Measurements from ENCODE around the gene PLCG1.

The PLCG1 gene

DNA sequence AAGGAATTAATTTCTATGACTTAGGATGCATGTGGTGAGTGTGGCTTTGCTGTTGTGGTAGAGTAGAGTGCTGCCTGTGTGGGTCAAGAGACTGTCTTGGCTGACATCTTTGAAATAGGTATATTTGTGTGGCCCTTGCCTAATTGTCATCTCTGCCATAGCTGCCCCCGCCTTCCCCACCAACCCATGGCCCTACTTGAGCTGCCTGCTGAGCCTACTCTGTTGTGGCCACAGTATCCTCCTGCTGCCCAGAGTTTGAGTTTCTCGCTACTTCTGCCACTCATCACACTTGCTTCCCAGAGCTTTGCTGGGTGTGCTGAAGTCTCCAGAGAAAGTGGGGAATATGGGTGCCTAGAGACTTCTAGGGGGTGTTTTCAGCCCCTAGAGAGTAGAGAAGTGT, 8.0 kb downstream of the PLCG1 start:
- DNase-seq: no peak

DNA sequence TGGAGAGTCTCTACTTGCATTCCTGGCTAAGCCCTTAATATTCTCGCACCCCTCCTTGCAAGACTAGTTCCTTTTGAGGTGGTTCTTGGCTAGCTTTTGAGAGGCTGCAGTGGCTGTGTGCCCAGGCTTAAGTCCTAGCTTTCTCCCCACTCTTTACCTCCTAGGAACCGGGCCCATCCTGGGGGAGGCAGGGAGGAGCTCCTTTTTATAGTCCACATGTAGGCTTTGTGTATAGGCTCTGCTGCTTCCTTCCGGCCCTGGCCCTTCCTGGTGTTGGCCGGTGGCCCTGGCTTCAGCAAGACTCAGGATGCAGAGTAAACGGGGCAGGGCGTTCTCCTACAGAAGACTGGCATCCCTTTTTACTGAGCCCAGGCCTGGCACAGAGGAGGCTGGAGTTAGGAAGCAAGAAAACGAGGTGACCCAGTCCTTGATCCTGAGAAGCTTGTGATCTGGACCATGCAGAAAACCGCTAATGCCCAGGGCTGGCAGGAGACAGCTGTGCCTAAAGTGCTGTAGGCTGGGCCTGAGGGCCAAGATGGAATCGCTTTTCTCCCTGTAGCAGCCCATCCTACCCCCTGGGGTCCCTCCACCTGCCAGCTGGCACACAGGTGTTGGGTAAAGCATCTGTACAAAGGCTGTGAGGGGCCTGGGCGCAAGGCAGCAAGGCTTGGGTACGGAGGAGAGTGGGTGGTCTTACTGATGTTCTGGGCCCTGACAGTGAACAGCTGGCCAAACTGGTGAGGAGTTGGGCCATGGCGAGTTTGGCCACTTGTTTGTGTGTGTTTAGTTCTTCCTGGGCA, 8.7 kb downstream of the PLCG1 start:
- no peak for DNase-seq

DNA sequence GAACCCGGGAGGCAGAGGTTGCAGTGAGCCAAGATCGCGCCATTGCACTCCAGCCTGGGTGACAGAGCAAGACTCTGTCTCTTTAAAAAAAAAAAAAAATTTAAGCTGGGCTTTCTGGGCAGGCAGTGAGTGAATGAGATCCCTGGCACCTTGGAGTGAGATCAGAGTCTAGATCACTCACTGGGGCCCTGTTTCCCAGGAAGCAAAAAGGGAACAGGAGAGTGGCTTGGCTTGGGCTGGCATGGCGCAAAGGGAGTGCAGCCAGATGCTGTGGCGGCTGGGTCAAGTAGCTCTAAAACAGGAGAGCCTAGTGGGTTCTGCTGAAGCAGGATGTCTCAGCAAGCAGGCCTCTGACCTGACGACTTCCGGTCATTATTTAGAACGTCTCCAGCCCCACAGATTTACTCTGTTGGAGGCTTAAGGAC, 10.4 kb downstream of the PLCG1 start:
- no peak for DNase-seq

DNA sequence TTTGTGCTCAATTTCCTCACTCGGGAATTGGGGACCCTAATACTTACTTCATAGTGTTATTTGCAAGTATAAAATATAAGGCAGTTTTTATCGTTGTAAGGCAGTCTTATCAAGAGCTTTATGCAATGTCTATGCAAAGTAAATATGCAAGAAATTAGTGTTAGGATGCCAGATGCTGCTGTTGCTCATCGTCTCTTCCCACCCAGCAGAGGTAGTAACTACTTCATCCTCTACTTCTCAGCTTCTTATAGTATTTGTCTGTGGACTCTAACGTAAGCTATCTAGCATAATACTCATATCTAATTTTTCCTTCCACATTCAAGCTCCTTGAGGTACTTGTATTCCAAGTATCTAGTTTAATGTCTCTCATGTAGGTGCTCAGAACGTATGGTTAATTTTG, 11.6 kb downstream of the PLCG1 start:
- DNase-seq: no peak

DNA sequence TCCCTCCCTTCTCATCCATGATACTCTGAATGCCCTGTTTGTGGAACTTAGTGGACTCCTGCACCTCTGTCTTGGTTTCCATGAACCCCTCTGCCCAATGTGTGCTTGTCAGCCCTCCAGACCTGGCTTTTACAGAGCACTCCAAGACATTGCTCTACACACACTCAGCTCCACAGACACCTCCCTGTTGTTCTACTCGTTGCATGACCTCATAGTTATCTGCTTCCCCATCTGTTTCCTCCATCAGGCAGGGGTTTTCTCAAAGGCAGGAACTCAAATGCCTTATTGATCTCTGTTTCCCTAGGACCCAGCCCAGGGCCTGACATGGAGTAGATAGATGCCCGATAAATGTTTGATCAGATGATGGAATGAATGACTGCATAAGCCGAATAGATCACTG, 13.3 kb downstream of the PLCG1 start:
- no peak for DNase-seq

DNA sequence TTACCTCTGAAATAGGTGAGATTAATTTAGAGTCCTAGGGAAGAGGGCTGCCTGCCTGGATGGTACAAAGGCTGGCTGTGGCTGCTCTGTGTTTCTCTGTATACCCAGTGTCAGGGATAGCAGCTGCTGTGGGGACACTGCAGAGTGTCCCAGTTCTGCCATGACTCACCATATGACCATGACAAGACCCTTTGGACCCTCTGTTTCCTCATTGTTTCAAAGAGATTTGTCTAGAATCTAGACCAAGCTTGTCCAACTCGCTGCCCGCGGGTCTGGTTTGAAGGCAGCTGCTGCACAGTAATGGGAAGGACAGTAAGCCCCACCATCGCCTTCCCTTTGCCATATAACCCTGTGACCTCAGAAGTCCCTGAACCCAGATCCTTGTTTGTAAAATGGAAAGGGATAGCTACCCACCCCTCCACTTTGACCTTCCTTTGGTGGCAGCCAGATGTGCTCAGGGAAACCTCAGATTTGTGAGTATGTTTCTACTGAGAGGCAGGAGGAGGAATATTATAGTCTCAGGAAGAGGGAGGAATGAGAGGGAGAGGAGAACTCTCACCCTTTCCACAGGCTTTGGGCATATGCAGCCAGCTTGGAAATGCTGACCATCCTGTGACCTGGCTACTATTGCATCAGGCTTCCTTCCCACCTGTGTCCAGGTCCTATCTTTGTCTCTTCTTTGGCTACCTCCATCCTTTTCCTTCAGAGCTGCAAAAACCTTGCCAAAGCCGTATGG, 14.0 kb downstream of the PLCG1 start:
- no peak for DNase-seq

DNA sequence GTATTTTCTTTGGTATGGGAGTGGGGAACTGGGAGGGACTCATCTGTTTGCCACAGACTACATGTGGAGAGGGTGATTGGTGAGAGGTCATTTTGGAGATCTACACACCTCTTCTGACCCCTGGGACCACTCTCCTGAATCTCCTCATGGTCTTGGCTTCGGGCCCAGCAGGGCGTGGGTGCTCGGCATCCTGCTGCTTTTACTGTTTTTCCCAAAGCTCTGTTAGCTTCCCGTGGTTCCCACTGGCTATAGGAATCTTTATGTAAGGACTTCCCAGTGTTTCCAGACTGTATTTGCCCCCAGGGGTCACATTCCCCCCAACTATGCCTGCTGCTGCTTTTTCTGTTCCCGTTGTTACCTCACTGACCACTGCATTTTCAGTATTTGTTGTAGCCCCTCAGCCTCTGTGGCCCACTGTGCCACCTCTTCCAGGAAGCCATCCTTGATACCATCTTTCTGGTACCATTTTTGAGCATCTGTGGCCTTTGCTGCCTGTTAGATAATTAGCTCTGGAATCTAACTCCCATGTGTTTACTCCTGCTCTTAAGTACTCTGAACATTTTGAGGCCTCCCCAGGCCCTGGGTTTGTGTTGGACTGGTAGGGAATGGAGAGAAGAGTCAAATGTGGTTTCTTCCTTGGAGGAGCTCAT, 14.9 kb downstream of the PLCG1 start:
- DNase-seq: no peak

DNA sequence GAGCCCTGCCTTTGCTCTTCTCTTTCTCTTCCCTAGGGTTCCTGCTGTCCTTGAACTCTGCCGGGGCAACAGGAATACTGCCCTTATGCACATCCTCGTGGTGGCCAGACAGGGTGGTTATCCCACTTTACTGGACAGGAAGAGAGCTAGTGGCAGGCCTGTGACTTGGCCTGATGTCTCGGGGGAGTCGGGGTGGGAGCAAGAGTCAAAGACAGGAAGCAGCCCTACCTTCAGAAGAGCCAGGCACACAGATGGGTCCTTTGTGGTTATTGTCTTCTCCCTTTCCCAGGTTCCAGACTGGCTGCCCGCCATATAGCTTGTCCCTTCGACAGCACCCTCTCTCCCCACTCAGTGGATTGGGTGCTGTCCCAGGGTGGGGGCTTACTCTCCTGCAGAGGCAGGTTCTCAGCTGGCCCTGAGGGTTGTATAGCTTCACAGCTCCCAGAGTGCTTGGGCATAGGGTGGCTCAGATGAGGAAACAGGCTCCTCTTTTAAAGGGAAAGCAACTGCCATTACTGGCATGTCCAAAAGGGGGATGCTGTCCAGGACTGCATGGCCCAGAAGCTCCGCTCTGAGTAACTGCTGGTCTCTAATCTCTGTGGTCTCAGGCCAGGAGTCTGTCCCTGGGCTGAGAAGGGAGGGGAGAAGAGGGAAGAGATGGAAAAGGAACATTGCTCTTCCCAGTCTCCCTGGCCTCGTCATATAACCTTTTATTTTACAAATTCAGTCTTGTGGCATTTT, 17.3 kb downstream of the PLCG1 start:
- no peak for DNase-seq

DNA sequence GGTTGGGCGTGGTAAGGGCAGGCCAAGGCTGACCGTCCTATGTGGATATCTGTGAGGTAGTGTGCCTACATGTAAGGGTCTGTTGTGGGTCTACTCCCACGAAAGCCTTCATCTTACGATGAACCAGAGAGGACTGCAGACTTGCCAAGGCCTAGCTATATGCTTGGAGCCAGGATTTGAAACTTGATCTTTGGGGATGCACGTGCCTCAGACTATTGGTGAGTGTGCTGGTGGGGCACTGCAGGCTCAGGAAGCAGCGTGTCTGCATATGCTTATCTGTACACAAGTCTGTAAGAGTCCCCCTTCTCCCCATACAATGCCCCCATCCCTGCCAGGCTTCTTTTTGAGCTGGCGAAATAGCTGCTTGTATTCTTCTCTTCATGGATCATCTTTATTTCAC, 17.9 kb downstream of the PLCG1 start:
- DNase-seq: no peak

DNA sequence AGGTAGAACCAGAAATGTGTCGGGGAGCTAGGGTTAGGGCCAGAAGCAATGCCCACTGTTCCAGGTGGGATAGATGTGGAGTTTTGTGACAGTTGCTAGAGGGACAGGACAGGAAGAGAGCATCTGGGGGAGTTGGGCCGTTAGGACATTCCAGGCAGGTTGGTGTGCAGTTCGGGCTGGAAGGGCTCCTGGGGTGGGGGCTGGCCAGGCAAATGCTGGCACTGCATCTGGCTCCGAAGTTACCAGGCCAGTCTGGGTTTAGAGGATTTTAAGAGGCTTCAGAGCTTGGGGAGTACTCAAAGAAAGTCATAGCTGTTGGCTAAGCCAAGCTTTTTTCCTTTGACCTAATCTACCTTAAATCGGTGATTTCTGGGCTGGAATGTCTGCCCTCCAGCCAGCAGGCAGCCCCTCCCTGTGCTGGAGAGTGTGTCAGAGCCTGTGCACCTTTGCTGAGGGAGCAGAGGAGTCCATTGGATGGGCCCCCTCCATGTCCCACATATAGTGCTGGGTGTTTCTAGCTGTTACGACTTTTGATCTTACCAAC, 20.8 kb downstream of the PLCG1 start:
- no peak for DNase-seq

DNA sequence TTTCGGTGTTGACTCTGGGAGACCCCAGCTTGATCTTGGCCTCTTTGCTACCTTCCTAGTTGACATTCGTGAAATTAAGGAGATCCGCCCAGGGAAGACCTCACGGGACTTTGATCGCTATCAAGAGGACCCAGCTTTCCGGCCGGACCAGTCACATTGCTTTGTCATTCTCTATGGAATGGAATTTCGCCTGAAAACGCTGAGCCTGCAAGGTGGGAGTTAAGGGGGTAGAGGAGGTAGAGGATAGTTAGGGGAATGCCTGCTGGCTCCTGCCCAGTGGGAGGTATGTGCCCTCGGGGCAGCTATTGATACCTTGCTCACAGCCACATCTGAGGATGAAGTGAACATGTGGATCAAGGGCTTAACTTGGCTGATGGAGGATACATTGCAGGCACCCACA, 22.2 kb downstream of the PLCG1 start:
- DNase-seq: no peak

DNA sequence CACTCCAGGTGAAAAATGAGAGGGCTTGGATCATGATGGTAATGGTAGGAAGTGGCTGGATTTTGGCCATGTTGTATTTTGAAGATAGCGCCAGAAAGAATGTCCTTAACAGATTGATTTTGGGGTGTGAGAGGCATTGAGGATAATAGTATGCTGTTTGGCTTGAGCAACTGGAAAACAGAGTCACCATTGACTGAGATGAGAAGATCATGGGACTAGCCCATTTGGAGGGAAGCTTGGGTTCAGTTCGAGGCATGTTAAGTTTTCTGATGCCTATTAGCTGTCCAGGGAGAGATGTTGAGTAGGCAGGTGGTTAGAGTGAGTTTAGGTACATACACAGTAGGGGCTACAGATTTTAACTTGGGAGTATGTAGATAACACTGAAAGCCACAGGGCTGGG, 23.3 kb downstream of the PLCG1 start:
- no peak for DNase-seq

DNA sequence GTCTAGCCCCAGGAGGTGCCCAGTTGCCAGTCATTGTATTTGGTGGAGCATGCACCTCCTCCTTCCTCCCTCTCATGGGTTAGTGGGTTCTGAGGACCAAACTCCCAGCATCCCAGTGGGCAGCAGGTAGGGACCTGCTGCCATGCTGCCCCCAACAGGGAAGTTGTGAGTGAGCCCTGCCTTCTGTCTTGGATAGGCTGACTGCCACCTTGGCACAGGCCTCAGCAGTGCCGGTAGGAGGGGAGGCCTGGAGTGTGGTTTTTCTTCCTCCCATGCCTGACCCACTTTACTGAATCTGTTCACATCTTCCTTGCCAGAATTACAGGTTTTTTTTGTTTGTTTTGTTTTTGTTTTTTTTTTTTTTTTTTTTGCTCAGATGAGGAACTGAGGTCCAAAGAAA, 24.5 kb downstream of the PLCG1 start:
- DNase-seq: no peak

DNA sequence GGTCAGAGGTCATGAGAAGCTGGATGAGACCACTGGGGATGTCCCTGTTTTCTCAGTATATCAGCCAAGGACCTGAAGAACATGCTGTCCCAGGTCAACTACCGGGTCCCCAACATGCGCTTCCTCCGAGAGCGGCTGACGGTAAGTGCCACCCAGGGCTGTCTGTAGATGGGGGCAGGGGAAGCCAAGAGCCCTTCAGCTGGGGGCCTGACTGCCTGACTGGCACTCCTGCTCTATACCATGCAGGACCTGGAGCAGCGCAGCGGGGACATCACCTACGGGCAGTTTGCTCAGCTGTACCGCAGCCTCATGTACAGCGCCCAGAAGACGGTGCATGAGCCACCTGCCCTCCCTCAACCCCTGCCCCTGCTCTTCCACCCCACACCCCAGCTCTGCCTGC, 25.1 kb downstream of the PLCG1 start:
- DNase-seq: no peak

DNA sequence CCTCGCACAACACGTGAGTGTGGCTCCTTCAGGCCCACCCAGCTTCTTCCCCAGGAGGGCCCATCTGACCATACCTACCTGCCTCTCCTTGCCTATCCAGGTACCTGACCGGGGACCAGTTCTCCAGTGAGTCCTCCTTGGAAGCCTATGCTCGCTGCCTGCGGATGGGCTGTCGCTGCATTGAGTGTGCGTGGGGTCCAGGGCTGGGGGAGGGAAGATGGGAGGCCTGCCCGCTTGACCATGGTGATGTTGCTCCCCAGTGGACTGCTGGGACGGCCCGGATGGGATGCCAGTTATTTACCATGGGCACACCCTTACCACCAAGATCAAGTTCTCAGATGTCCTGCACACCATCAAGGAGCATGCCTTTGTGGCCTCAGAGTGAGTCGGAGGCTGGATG, 26.5 kb downstream of the PLCG1 start:
- DNase-seq: no peak

DNA sequence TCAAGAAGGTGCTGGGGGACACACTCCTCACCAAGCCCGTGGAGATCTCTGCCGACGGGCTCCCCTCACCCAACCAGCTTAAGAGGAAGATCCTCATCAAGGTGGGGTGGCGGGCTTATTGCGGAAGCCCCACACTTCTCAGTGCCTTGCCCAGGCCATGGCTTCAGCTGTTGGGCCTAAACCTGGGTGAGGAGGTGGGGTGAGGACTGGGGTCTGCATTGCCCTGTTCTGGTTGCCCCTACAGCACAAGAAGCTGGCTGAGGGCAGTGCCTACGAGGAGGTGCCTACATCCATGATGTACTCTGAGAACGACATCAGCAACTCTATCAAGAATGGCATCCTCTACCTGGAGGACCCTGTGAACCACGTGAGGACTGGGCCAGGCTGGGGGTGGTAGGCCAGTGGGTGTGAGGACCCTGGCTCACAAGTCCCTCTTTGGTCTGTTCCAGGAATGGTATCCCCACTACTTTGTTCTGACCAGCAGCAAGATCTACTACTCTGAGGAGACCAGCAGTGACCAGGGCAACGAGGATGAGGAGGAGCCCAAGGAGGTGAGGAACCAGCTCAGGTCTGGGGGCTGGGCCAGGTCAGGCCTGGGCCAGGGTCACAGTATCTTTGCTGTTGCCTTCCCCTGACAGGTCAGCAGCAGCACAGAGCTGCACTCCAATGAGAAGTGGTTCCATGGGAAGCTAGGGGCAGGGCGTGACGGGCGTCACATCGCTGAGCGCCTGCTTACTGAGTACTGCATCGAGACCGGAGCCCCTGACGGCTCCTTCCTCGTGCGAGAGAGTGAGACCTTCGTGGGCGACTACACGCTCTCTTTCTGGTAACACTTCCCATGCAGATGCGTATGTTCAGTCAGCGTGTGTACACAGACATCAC, 27.9 kb downstream of the PLCG1 start:
- DNase-seq: no peak

DNA sequence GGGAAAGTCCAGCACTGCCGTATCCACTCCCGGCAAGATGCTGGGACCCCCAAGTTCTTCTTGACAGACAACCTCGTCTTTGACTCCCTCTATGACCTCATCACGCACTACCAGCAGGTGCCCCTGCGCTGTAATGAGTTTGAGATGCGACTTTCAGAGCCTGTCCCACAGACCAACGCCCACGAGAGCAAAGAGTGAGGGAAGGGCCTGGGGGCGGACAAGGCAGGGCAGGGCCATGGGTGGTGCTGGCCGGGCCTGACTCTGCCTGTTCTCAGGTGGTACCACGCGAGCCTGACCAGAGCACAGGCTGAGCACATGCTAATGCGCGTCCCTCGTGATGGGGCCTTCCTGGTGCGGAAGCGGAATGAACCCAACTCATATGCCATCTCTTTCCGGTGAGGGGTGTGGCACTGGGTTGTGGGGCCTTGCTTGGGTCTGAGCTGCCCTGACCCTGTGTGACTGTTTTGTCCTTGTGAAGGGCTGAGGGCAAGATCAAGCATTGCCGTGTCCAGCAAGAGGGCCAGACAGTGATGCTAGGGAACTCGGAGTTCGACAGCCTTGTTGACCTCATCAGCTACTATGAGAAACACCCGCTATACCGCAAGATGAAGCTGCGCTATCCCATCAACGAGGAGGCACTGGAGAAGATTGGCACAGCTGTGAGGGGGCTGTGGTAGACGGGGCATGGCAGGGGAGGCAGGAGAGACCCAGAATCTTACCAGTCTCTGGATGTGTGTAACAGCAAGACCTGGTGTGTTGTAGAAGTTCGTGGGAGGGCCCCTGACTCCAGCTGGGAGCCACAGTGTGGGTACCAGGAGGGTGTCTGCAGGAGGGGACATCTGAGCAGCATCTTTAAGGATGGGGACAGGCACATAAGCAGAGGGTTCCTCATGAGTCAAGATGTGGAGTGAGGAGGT, 29.1 kb downstream of the PLCG1 start:
- DNase-seq: no peak

DNA sequence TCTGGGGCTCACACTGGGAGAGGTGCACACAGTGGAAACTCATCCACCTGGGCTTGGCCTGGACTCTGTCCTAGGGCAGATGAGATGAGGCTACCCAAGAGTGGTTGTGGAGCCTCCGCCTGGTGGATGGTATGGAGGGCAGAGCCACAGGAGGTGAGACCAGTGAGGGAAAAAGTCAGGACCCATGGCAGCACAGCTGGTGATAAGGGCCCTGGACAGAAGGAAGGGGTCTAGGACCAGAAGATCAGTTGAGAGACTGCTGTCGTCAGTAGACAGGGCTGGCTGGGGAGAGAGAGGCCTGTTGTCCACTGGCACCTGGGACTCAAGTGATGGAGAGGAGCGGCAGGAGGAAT, 29.8 kb downstream of the PLCG1 start:
- DNase-seq: no peak

DNA sequence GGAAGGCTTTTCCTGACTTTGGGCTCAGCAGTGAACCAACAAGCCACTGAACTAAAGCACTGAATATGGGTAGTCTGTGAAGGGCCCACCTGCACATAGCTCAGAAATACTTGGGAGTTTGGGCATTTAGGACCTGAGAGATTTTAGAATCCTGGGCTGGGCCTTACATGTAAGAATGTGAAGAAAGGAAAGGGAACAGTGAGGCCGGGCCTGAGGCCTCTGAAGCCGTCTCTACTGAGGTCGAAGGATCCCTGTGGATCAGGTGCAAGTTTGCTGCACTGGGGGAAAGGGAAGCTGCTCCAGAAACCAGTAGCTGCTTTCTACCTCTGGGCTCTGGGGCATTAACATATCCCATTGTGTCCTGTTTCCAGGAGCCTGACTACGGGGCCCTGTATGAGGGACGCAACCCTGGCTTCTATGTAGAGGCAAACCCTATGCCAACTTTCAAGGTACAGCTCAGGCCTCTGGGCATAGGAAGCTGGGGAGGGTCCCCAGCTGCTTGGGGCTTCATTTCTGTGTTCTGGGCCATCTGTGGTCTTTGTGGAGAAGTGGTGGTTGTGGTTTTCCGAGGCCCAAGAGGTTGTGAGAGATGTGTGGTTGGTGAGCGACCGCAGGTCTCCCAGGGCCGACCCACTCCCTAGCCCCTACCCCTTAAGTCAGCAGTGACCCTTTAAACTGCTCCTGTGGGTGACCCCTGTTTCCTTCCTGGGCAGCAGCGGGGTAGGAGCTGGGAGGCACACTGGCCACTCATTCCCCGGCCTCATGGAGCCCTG, 30.3 kb downstream of the PLCG1 start:
- DNase-seq: no peak
